ENCODE measurements around the gene TBC1D9B.

- TF ChIP-seq CTCF (IDR thresholded peaks at IDR 0.05) (no peak), POLR2AphosphoS5 (IDR thresholded peaks at IDR 0.05) (no peak), POLR2A (IDR thresholded peaks at IDR 0.05) (no peak)
Observed at GRCh38 chr5:179822059-179822432, 85.7 kb downstream of the TBC1D9B start.
